HepG2 (cell line): Measurements from ENCODE around the gene CISH. TPM values are rescaled to one million over a fixed set of nuclear protein-coding genes. Genes with fewer than 3 reads are reported as not detected.

Experiments used
- BATF2 ChIP-seq: sonication (generic); formaldehyde crosslinking; IDR thresholded peaks from 2 replicates; pipeline ENCODE4 v1.8.0; 2022; ENCODE audit warnings: mild to moderate bottlenecking, missing genetic modification reagents, moderate library complexity
- CBX5 ChIP-seq: sonication (generic); formaldehyde crosslinking; IDR thresholded peaks from 2 replicates; pipeline ENCODE4 v1.4.0; 2020; ENCODE audit warnings: missing genetic modification reagents, borderline replicate concordance
- DDIT3 ChIP-seq: sonication (generic); formaldehyde crosslinking; IDR thresholded peaks from 2 replicates; pipeline ENCODE4 v1.4.0; 2020; ENCODE audit warnings: mild to moderate bottlenecking, missing genetic modification reagents
- HMGXB4 ChIP-seq, 2 experiments: sonication (generic) in 1 of 2; formaldehyde crosslinking in 1 of 2; IDR thresholded peaks; 2 replicates each; pipeline versions ENCODE4 v1.4.0 to v1.6.1; 2018 to 2020; ENCODE audit warnings: missing genetic modification reagents in 2 of 2, borderline replicate concordance in 1 of 2, low read depth in 1 of 2, mild to moderate bottlenecking in 1 of 2, missing biosample characterization in 1 of 2
- KLF16 ChIP-seq, 2 experiments: sonication (generic) in 1 of 2; formaldehyde crosslinking in 1 of 2; IDR thresholded peaks; 2 replicates each; pipeline versions ENCODE4 v1.6.1 to v1.8.0; 2016 to 2023; ENCODE audit warnings: missing genetic modification reagents in 2 of 2, missing compliant biosample characterization in 1 of 2
- MTA3 ChIP-seq: sonication (generic); formaldehyde crosslinking; IDR thresholded peaks from 2 replicates; pipeline ENCODE4 v1.4.0; 2020; ENCODE audit warnings: missing genetic modification reagents
- MTF2 ChIP-seq: sonication (generic); formaldehyde crosslinking; IDR thresholded peaks from 2 replicates; pipeline ENCODE4 v1.5.0; 2020; ENCODE audit warnings: missing genetic modification reagents, borderline replicate concordance
- NR2F1 ChIP-seq, 2 experiments: fragments of 450-650 bp in 1 of 2; formaldehyde crosslinking in 1 of 2; IDR thresholded peaks; 2 replicates each; pipeline versions ENCODE4 v1.5.0 to v1.6.1; 2016 to 2020; ENCODE audit warnings: mild to moderate bottlenecking in 1 of 2, missing compliant biosample characterization in 1 of 2, missing genetic modification reagents in 1 of 2, moderate library complexity in 1 of 2
- PAF1 ChIP-seq: IDR thresholded peaks from 2 replicates; pipeline ENCODE4 v1.6.1; 2016; ENCODE audit warnings: missing genetic modification reagents, missing compliant biosample characterization
- PAX8 ChIP-seq: sonication (generic); formaldehyde crosslinking; IDR thresholded peaks from 2 replicates; pipeline ENCODE4 v1.8.0; 2022; ENCODE audit warnings: mild to moderate bottlenecking, missing genetic modification reagents, borderline replicate concordance
- PLRG1 ChIP-seq: fragments of 450-650 bp; conservative IDR thresholded peaks from 2 replicates; pipeline ENCODE4 v1.6.1; 2016
- PRDM15 ChIP-seq: sonication (generic); formaldehyde crosslinking; IDR thresholded peaks from 2 replicates; pipeline ENCODE4 v1.4.0; 2020; ENCODE audit warnings: missing genetic modification reagents
- TCF7 ChIP-seq: sonication (generic); IDR thresholded peaks from 2 replicates; pipeline ENCODE4 v1.6.1; 2016; ENCODE audit warnings: antibody characterized with exemption, low read depth
- ZBTB7A ChIP-seq: sonication (generic); formaldehyde crosslinking; IDR thresholded peaks from 2 replicates; pipeline ENCODE4 v1.8.0; 2022; ENCODE audit warnings: mild to moderate bottlenecking, missing genetic modification reagents
- ZFP1 ChIP-seq: IDR thresholded peaks from 2 replicates; pipeline ENCODE4 v1.6.1; 2016
- ZNF225 ChIP-seq: sonication (generic); formaldehyde crosslinking; IDR thresholded peaks from 2 replicates; pipeline ENCODE4 v1.4.0; 2020; ENCODE audit warnings: mild to moderate bottlenecking, missing genetic modification reagents
- ZNF383 ChIP-seq: sonication (generic); formaldehyde crosslinking; IDR thresholded peaks from 2 replicates; pipeline ENCODE4 v1.4.0; 2020; ENCODE audit warnings: missing genetic modification reagents, mild to moderate bottlenecking, borderline replicate concordance
- ZNF432 ChIP-seq: sonication (generic); formaldehyde crosslinking; IDR thresholded peaks from 2 replicates; pipeline ENCODE4 v1.5.0; 2020; ENCODE audit warnings: missing genetic modification reagents, mild to moderate bottlenecking, borderline replicate concordance
- ZNF468 ChIP-seq: sonication (generic); formaldehyde crosslinking; IDR thresholded peaks from 2 replicates; pipeline ENCODE4 v1.8.0; 2022; ENCODE audit warnings: mild to moderate bottlenecking, moderate library complexity, missing genetic modification reagents
- ZNF558 ChIP-seq: sonication (generic); formaldehyde crosslinking; IDR thresholded peaks from 2 replicates; pipeline ENCODE4 v1.9.0; 2022; ENCODE audit warnings: mild to moderate bottlenecking, missing genetic modification reagents, borderline replicate concordance
- ZNF766 ChIP-seq: sonication (generic); formaldehyde crosslinking; IDR thresholded peaks from 2 replicates; pipeline ENCODE4 v1.5.0; 2020; ENCODE audit warnings: missing genetic modification reagents, borderline replicate concordance
- ZNF83 ChIP-seq: sonication (generic); formaldehyde crosslinking; IDR thresholded peaks from 2 replicates; pipeline ENCODE4 v1.4.0; 2020; ENCODE audit warnings: missing genetic modification reagents, mild to moderate bottlenecking, borderline replicate concordance
- ZSCAN12 ChIP-seq: sonication (generic); formaldehyde crosslinking; IDR thresholded peaks from 2 replicates; pipeline ENCODE4 v1.9.0; 2021; ENCODE audit warnings: mild to moderate bottlenecking, missing genetic modification reagents
- polyA plus RNA-seq, 8 experiments: library from polyadenylated mRNA; depleted of rRNA in 3 of 8; stranded (reverse) in 7 of 8; unstranded in 1 of 8; fragments of >200 nt; fragmentation: Illumina TruSeq in 4 of 8; extraction: Trizol in 4 of 8; gene quantifications; 2 replicates each; pipeline versions ENCODE4 v1.2.1 to v1.2.3, GENCODE V29; 2011 to 2016; ENCODE audit warnings: low read depth in 4 of 8, missing spikeins in 1 of 8, mixed read lengths in 1 of 8; ENCODE audit not compliant: insufficient read depth in 1 of 8
- total RNA-seq, 5 experiments: library from RNA; depleted of rRNA; stranded (reverse); fragments of >200 nt; fragmentation: Illumina TruSeq; extraction: Trizol; gene quantifications; 2 replicates each; pipeline ENCODE4 v1.2.3, GENCODE V29; 2016; ENCODE audit warnings: low read depth in 1 of 5

The CISH gene
- total and polyA plus RNA-seq, 2 of the 13 experiments (the other 11 are each of a cell fraction or from before 2014, with no cell fraction given), result 0.91 to 1.5 TPM

GRCh38 chr3:50611464-50612233 is at the start of gene CISH (continued):
- TF ChIP-seq ZNF383, result no peak
- no peak for TF ChIP-seq NR2F1 (CRISPR knock-in tag; IDR thresholded peaks at IDR 0.05)
- peak; percentile 46; the same call in 1 of the 2 replicates for TF ChIP-seq ZNF83 (CRISPR knock-in tag)
- TF ChIP-seq ZSCAN12 (CRISPR knock-in tag), result no peak
- TF ChIP-seq BATF2 (CRISPR knock-in tag), result peak; percentile 93; the same call in 1 of the 2 replicates
- TF ChIP-seq PAX8 (CRISPR knock-in tag), result peak; percentile 59; the same call in 1 of the 2 replicates
- peak; percentile 85 to 86; a peak in 3 of 4 replicates for TF ChIP-seq KLF16 (CRISPR knock-in tag; IDR thresholded peaks at IDR 0.05)
- TF ChIP-seq ZNF468 (CRISPR knock-in tag), result no peak
- peak; percentile 85 for TF ChIP-seq ZBTB7A (CRISPR knock-in tag)
- no peak for TF ChIP-seq ZNF432 (CRISPR knock-in tag)
- peak; percentile 57; the same call in 1 of the 2 replicates for TF ChIP-seq PRDM15
- TF ChIP-seq TCF7, result peak; percentile 52
- TF ChIP-seq PAF1 (CRISPR knock-in tag), result no peak
- no peak for TF ChIP-seq MTA3 (CRISPR knock-in tag)
- TF ChIP-seq ZNF558, result peak; percentile 79; the same call in 1 of the 2 replicates
- TF ChIP-seq ZNF766 (CRISPR knock-in tag), result peak; percentile 55; the same call in 1 of the 2 replicates
- peak; percentile 57 to 82 for TF ChIP-seq HMGXB4 (CRISPR knock-in tag; IDR thresholded peaks at IDR 0.05; ENCODE audit: borderline replicate concordance in 1 of 2, low read depth in 1 of 2)
- TF ChIP-seq ZNF225 (CRISPR knock-in tag), result no peak; the same call in 1 of the 2 replicates
- TF ChIP-seq PLRG1, result no peak
- no peak for TF ChIP-seq CBX5 (CRISPR knock-in tag)
- TF ChIP-seq DDIT3 (CRISPR knock-in tag), result no peak
- no peak for TF ChIP-seq ZFP1 (CRISPR knock-in tag)
- no peak for TF ChIP-seq MTF2 (CRISPR knock-in tag)
